Dedifferentiated amniotic fluid mesenchymal stem cell (primary cell): ENCODE measurements around the gene PGAP3.

ENCODE experiments used
- DNase-seq: peaks from one replicate; pipeline ENCODE4 v3.0.0-alpha.2; 2016; ENCODE audit errors: extremely low spot score

PGAP3 gene

DNA sequence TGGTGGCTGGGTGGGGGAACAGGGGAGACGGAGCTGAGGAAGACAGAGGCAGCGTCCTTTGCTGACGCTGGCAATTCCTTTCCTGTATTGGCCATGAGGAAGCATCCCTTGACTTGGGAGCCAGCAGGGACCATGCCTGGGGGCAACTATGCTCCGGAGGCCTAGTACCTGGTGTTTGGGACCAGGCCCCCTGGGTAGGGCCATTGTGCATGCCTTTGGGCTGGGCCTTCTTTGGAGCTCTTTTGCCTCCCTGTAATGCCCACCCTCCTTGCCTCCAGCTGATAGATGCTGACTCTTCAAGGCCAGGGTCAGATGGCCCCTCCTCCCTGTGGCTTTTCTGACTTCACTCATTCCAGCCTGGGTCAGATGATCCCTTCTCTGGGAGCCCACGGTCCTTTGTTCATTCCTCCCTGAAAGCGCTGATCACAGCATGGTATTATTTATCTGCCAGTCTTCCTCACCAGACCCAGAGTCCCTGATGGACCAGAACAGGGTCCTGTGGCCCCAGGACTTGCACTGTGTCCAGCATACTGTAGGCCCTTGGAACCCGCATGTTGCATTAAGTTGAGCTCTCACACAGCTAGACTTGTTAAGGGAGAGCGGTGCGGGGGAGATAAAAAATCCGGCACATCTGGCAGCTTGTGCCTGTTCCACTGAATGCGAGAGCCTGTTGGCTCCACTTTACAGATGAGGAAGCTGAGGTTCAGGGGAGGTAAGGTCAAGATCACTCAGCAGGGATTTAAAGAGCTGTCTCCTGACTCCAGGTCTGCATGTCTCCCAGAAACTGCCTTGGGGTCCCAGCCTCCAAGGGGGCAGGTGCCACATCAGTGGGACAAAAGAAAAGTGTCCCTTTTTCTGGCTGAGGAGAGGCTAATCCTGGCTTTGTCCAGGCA, 48.0 kb downstream of the PGAP3 start:
- DNase-seq, result no peak

DNA sequence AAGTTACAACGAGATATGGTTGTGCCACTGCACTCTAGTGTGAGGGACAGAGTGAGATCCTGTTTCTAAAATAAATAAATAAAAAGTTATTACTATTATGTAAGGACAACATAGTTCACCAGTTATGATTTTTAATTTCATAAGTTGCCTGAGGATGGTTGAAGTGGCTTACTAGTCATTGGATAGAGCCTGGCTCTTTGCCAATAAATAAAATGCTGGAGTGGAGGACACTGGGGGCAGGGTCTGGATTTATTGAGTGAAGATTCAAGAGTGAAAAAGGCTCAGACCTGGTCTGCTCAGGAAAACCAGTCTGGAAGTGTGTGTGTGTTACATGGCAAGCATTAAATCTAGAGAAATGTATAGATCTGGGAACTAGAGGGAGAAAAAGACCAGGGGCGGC, 48.8 kb downstream of the PGAP3 start:
- DNase-seq, result no peak

DNA sequence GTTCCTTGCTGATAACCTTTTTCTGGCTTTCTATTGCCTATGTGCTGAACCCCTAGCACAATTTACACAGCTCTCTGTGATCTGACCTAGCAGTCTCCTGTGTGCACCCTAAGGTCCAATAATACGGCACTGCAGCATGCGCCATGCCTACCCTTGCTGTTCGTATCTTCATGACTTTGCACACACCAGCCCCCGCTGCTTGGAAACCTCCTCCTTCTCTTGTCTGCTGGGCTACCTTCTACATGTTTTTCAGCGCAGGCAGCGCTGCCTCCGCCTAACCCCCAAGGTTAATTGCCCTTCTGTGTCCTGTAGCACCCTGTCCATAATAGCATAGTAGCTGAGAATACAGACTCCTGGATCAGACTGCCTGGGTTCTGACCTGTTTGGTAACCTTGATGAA, 49.5 kb downstream of the PGAP3 start:
- no peak for DNase-seq

DNA sequence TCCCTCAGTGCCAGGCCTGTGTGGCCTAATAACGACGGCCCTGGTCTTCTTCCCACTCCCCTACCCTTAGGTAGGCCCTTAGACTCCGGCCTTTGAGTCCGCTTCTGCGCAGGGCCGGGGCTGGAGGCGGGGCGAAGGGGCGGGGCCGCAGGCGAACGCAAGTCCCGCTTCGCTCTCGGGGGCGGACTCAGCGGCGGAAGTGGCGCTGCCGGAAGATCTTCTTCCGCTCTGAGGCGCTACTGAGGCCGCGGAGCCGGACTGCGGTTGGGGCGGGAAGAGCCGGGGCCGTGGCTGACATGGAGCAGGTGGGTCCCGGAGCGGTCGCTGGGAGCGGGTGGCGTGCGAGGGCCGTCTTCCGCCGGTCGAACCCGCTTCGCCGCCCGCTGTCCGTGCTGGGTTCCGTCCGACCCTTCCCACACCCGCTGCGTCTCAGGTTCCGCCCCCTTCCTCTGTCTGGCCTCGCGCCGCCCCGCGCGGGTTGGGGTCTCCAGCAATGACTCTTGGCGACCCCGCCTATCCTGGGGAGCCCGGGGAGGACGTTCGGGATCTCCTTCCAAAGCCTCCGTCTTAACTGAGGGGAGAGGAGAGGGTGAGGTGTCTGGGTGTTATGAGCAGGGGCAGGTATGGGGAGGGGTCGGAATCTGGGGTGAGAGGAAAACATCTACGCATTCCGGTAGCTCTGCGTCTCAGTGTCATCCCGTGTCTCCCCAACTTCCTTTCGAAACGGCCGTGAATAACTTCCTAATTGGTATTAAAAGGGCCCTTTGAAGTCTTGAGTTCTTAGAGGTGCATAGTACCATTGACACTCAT, 50.7 kb downstream of the PGAP3 start, which contains the start of gene STARD3:
Gene STARD3 (plus strand): TSS at position 218 of the 810 bp plus-strand sequence. CDS start 16,388 bp downstream, outside the sequence.
- DNase-seq, result peak; percentile 82

DNA sequence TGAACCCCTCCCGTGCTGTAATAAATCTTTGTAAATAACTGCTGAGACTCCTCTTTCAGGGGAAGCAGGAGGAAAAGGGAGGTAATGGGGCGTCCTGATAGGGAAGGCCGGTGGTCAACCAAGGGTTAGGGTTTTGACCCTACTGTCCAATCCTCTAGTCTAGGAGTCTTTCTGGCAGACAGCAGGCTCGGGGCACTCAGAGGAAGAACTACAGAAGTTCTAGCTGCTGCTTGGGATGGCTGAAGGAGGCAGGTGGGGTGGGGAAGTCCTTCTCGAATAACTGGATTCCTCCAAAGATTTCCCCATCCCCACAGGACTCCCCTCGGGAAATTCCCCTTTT, 51.3 kb downstream of the PGAP3 start:
- no peak for DNase-seq

DNA sequence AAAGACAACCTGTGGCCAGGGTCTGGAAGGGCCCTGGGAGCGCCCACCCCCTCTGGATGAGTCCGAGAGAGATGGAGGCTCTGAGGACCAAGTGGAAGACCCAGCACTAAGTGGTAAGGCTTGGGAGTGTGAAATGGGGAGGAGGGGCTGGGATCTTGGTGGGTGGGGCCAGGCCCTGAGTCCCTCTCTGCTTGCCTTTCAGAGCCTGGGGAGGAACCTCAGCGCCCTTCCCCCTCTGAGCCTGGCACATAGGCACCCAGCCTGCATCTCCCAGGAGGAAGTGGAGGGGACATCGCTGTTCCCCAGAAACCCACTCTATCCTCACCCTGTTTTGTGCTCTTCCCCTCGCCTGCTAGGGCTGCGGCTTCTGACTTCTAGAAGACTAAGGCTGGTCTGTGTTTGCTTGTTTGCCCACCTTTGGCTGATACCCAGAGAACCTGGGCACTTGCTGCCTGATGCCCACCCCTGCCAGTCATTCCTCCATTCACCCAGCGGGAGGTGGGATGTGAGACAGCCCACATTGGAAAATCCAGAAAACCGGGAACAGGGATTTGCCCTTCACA, 52.2 kb downstream of the PGAP3 start:
- DNase-seq, result no peak

DNA sequence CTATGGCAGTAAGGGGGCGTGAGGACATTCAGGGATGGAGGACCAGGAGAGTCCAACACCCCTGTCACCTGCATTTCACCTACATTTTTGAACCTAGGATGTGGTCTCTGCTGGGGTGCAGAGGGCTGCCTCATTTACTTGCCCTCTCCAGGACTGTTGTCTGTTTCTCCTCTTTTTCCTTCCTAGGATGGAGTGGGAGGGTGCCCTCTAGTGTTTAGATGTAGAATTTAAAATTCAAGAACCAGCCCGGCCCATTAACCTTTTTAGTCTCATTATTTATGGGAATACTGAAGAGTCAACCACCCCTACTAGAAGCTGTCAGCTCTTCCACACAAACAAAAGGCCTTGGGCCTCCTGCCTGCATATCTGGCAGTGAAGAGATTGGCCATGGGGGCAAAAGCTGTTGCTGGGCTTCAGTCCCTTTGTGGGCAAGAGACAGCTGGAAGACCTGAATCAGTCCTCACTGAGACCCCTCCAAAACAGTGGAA, 53.4 kb downstream of the PGAP3 start:
- peak; percentile 63 for DNase-seq

DNA sequence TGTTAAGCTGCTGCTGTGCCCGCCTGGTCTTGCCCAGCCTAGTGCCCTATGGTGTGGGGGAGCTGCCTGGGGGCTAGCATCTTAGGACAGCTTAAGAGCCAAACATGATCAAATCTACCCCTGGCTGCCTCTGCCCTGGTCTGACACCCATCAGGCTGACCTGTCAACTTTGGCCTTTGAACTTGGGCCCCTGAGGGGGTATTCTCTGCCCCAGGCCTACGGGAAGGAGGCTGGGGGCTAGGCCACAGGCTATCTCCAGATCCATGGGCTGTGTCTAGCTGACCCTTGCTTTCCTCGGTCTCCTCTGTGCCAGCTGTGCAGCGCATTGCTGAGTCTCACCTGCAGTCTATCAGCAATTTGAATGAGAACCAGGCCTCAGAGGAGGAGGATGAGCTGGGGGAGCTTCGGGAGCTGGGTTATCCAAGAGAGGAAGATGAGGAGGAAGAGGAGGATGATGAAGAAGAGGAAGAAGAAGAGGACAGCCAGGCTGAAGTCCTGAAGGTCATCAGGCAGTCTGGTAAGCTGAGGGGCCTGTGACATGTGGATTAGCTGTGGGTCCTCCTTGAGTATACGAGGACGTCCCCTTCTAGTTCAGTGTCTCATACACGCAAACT, 54.2 kb downstream of the PGAP3 start:
- no peak for DNase-seq

DNA sequence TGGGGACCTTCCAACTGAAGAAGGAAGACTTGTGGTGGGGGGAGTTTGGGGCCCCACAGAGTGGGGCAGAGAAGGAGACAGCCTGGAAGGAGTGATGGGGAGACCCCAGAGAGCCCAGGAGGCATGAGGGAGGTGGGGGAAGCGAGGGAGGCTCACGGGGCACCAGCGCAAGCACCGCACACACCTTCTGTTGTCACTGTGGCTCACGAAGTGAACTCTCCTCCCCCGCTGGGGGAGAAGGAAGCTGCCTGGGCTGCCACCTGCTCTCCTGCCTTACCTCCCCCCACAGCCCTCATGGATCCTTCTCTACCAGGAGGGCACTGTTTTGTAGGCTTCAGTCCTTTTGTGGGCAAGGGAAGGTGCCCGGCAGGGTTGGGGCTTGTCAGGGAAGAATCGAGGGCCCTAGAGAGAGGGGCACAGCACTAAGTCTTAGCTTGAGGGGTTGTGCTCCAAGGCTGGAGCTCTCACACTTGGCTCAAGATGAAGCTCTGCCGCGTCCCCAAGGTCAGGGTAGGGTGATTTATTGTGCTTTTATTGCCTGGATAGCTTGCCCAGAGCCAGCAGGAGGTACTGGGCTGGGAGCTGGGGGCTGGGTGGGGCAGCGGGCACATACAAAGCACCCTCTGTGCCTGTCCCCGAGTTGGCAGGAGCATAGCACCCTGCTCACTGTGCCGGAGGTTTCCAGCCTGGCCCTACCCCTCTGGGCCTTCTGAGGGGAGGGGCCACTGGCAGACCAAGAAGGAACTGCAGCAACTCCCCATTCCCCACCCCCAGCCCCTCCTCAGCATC, 55.5 kb downstream of the PGAP3 start:
- no peak for DNase-seq

DNA sequence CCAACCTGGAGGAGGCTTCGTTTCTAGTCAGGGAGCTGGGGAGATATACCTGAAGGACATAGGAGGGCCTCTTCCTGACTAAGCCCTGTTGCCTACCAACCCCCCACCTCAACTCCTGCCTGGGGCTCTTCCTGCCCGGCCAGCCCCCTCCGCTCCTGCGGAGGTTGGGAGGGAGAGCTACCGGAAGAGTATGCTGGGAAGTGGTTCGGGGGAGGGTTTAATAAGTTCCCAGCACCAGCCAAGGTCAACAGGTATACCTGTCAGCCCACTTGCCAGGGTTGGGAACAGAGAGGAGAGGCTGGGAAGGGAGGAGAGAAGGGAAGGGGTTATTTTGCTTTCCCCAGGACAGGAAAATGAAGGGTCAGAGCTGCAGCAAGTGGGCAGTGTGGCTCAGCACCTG, 56.5 kb downstream of the PGAP3 start:
- DNase-seq, result no peak

DNA sequence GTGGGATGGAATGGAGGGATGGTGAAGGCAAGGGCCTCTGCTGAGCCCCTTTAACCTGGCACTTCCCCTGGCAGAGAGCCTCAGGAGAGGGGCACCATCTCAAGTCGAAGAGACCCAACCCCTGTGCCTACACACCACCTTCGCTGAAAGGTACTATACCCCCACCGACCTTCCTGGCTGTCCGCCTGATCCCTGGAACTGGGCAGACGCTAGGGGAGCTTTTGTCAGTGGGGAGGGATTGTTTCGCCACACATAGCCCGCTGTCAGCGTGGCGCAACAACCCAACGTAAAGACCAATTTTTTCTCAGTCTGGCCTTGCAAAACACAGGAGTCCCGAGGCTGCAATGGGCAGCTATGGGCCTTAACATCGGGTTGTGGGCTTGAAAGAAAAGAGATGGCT, 58.0 kb downstream of the PGAP3 start:
- no peak for DNase-seq

DNA sequence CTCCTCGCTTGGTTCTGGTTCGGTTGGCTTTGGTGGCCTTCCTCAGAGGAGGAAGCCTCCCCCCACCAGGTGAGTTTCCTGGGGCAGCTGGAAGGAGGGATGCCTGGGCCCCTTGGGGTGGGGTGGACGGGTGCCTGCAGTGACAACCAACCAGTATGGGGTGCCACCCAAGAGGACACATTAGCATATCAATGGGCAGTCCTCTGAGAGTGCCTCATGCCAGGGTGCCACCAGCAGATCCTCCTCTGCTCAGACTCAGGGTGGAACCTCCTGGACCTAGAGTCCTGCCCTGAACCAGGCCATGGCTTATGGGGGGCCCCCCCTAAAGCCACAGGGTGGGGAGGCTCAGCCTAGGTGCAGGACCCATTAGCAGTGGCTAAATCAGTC, 58.4 kb downstream of the PGAP3 start:
- DNase-seq, result no peak

DNA sequence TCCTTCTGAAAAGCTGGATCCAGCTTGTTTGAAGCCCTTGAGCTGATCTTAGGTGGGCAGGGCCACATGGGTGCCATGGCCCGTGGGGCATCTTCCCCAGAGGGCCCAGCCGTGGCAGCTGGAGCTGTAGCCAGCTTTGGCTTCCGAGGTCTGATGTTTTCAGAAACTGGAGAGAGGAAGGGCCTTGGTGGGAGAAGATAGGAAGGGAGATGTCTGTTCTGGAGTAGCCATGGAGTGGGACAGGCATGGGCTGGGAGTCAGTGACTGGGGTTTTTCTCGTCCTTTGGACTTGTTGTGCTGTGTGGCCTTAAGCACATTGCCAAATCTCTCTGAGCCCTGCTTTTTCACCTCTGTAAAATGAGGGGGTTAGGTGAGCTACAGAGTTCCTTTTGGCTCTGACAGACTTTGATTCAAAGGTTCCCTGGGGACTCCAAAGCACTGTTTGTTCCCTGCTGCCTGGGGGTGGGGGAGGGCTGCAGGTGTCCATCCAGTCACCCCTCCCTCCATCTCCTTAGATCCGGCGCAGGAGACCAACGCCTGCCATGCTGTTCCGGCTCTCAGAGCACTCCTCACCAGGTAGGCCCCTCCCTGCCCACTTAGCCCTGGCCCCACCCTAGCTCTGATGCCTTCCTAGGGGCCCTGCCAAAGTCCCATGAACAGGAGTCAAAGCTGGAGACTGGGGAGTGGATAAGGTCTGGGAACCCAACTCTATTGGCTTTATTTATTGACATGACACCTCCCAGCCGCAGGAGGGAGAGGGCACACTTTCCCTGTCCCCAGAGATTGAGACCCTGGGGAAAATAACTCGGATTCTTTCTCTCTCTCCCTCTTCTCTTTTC, 59.0 kb downstream of the PGAP3 start:
- DNase-seq, result no peak

DNA sequence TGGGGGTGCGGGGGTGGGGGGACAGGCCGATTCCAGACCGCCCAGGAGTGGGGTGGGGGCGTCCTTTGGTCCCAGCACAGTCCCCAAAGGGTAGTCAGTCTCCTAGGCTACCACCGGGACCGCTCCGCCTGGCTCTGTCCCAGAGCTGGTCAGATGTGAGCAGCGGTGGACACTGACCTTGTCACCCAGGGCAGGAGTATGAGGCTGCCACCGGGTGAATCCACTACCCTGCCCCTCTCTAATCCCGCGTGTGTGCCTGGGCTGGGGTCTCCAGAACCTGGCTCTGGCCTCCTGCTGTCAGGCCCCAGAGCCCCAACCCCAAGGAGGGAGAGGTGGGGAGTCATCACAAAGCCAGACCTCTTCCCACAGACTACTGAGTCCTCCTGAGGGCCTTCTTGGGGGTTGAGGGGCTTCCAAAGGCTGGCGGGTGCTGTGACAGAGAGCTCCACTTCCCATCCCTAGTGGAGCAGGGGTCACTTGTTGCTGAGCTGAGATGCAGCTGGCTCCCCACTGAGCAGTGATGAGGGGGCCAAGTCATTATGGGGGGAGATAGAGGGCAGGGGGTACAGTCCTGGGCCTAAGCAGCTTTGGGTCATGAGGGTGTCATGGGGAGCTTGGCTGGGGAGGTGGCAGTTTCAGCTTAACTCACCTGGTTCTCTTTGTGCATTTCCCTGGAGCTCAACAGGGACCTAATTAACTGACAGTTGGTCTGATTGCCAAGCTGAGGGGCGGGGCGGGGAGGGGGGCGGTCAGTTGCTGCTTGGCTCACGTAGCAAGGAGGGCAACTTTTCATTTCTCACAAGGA, 59.9 kb downstream of the PGAP3 start:
- DNase-seq, result no peak

DNA sequence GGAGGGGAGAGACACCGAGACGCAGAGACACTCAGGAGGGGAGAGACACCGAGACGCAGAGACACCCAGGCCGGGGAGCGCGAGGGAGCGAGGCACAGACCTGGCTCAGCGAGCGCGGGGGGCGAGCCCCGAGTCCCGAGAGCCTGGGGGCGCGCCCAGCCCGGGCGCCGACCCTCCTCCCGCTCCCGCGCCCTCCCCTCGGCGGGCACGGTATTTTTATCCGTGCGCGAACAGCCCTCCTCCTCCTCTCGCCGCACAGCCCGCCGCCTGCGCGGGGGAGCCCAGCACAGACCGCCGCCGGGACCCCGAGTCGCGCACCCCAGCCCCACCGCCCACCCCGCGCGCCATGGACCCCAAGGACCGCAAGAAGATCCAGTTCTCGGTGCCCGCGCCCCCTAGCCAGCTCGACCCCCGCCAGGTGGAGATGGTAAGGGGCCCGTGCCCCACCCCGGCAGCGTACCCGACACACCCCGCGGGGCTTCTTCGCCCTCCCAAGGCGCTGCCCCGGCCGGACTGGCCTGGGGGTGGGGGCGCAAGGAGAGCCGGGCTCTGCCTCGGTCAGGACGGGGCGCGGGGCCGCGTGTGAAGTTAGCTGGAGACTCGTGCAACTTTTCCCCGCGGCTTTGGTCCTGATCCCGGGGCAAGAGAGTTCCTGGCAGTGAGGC, 60.7 kb downstream of the PGAP3 start:
- DNase-seq, result no peak

DNA sequence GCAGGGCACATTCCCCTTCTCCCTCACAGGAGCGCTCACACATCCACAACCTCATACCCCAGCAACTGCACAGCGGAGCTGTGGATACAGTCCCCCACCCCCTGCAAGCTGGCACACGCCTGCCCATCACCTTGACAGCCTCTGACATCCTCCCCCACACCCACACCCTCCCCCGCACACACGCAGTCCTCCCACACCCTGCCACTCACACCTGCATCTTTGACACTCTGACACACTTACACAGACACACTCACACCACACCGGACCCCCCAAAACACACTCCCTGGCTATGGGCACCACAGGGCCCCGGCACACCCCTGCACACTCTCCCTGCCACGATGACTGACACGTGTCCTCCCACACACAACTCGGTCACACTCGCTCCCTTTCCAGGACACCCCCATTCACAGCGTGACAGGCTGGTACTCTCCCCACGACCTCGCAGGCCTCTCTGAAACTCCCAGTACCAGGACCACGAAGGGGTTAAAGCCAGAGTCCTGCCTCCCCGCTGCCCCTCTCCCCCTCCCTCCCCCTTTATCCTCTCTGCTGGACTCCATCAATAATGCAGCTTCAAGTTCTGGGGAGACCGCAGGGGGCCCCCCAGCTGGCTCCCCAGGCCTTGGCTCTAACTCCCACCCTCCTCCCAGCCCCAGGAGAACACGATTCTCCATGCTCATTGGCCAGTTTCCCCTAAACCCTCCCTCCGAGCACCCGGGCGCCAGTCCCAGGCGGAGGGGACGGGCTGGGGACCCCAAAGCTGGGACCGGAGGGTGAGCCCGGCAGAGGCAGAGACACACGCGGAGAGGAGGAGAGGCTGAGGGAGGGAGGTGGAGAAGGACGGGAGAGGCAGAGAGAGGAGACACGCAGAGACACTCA, 61.4 kb downstream of the PGAP3 start, which contains the start of gene PPP1R1B:
Gene PPP1R1B (plus strand): TSS at position 782 of the 876 bp plus-strand sequence. CDS start 441 bp downstream, outside the sequence.
- DNase-seq, result no peak

DNA sequence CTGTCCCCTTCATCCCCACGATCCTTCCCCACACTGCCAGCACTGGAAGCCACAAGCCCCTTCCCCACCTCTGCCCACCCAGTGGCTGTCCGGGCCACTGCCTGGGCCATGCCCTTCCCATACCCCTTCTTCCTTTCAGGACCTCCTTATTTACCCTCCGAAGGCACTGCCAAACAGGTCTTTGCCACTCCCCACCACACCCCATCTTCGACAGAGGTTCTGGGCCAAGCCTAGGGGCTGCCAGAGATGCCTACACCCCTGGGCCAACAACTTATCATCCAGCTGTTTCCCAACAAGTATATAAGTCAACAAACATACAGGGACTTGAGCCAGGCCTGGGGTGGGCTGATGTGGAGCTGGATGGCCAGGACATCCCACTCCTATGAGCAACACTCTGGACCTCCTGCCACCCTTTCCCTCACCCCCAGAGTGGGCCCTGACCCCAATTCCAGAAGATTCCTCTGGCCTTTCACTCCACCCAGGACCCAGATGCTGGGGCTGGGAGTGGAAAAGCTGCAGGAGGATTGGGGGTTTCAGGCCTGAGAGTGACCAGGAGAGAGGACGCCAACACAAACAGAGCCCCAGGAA, 62.6 kb downstream of the PGAP3 start:
- no peak for DNase-seq
